Epithelial cell of proximal tubule (primary cell): ENCODE results near the gene NFKBIL1. TPM values are rescaled to one million over a fixed set of nuclear protein-coding genes. Genes with fewer than 3 reads are reported as not detected.

Experiments used
- DNase-seq: peaks from one replicate; pipeline ENCODE4 v3.0.0-alpha.2; 2011; ENCODE audit warnings: low read depth
- H3K4me3 ChIP-seq: 2 replicates; pipeline ENCODE4 v1.5.1; 2011; ENCODE audit warnings: low read depth, mild to moderate bottlenecking, low read length
- total RNA-seq: library from RNA; depleted of rRNA; stranded (reverse); fragments of >200 nt; gene quantifications from 2 replicates; pipeline ENCODE4 v1.2.3, GENCODE V29; 2015
- TF ChIP-seq, protein P1 (sequence below): conservative IDR thresholded peaks from 2 replicates; pipeline ENCODE4 v1.5.1; 2012; ENCODE audit warnings: low read depth, mild to moderate bottlenecking, low read length

NFKBIL1 gene
- total RNA-seq, 1 donor from 2014 or later, result 17.8 TPM

- TF ChIP-seq, protein P1, sequence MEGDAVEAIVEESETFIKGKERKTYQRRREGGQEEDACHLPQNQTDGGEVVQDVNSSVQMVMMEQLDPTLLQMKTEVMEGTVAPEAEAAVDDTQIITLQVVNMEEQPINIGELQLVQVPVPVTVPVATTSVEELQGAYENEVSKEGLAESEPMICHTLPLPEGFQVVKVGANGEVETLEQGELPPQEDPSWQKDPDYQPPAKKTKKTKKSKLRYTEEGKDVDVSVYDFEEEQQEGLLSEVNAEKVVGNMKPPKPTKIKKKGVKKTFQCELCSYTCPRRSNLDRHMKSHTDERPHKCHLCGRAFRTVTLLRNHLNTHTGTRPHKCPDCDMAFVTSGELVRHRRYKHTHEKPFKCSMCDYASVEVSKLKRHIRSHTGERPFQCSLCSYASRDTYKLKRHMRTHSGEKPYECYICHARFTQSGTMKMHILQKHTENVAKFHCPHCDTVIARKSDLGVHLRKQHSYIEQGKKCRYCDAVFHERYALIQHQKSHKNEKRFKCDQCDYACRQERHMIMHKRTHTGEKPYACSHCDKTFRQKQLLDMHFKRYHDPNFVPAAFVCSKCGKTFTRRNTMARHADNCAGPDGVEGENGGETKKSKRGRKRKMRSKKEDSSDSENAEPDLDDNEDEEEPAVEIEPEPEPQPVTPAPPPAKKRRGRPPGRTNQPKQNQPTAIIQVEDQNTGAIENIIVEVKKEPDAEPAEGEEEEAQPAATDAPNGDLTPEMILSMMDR, result peak; percentile 6
- H3K4me3 ChIP-seq, result no peak overlapping the region
- DNase-seq, result no peak
These were observed 27.0 kb downstream of the NFKBIL1 start for GRCh38 chr6:31574106-31575061.

- TF ChIP-seq, protein P1, result no peak
- no peak for DNase-seq
- peak within 1 kb of the TSS; percentile 36 for H3K4me3 ChIP-seq
These were observed 28.0 kb downstream of the NFKBIL1 start, which contains the start of gene TNF for GRCh38 chr6:31575335-31575901. TNF (plus strand) TSS chr6:31575565; CDS start chr6:31575742, 177 bp downstream.

DNA sequence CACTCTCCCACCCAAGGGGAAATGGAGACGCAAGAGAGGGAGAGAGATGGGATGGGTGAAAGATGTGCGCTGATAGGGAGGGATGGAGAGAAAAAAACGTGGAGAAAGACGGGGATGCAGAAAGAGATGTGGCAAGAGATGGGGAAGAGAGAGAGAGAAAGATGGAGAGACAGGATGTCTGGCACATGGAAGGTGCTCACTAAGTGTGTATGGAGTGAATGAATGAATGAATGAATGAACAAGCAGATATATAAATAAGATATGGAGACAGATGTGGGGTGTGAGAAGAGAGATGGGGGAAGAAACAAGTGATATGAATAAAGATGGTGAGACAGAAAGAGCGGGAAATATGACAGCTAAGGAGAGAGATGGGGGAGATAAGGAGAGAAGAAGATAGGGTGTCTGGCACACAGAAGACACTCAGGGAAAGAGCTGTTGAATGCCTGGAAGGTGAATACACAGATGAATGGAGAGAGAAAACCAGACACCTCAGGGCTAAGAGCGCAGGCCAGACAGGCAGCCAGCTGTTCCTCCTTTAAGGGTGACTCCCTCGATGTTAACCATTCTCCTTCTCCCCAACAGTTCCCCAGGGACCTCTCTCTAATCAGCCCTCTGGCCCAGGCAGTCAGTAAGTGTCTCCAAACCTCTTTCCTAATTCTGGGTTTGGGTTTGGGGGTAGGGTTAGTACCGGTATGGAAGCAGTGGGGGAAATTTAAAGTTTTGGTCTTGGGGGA lies 28.7 kb downstream of the NFKBIL1 start:
- TF ChIP-seq, protein P1, result no peak
- H3K4me3 ChIP-seq, result peak overlapping the region; percentile 36
- no peak for DNase-seq

DNA sequence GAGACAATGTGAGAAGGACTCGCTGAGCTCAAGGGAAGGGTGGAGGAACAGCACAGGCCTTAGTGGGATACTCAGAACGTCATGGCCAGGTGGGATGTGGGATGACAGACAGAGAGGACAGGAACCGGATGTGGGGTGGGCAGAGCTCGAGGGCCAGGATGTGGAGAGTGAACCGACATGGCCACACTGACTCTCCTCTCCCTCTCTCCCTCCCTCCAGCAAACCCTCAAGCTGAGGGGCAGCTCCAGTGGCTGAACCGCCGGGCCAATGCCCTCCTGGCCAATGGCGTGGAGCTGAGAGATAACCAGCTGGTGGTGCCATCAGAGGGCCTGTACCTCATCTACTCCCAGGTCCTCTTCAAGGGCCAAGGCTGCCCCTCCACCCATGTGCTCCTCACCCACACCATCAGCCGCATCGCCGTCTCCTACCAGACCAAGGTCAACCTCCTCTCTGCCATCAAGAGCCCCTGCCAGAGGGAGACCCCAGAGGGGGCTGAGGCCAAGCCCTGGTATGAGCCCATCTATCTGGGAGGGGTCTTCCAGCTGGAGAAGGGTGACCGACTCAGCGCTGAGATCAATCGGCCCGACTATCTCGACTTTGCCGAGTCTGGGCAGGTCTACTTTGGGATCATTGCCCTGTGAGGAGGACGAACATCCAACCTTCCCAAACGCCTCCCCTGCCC lies 29.6 kb downstream of the NFKBIL1 start:
- no peak for DNase-seq
- TF ChIP-seq, protein P1, result no peak
- no peak overlapping the region for H3K4me3 ChIP-seq

DNA sequence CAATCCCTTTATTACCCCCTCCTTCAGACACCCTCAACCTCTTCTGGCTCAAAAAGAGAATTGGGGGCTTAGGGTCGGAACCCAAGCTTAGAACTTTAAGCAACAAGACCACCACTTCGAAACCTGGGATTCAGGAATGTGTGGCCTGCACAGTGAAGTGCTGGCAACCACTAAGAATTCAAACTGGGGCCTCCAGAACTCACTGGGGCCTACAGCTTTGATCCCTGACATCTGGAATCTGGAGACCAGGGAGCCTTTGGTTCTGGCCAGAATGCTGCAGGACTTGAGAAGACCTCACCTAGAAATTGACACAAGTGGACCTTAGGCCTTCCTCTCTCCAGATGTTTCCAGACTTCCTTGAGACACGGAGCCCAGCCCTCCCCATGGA lies 30.2 kb downstream of the NFKBIL1 start:
- no peak for DNase-seq
- TF ChIP-seq, protein P1, result no peak
- no peak overlapping the region for H3K4me3 ChIP-seq
